GM21367 (cell line): ENCODE data around the gene TTLL11.

Experiments used
- ATAC-seq: cut with Tn5 transposase; IDR thresholded peaks from one replicate; pipeline ENCODE4 v1.9.1; 2021; ENCODE audit not compliant: unreplicated experiment

TTLL11 gene

GRCh38 chr9:121944711-121945191, 148.4 kb downstream of the TTLL11 start:
- no peak for ATAC-seq

- no peak for ATAC-seq
Observed at GRCh38 chr9:121943463-121943862, 149.6 kb downstream of the TTLL11 start.

- ATAC-seq, result no peak
Observed at GRCh38 chr9:121942866-121943382, 150.2 kb downstream of the TTLL11 start.

GRCh38 chr9:121942313-121942712, 150.8 kb downstream of the TTLL11 start:
- no peak for ATAC-seq

GRCh38 chr9:121939643-121940042, 153.5 kb downstream of the TTLL11 start:
- ATAC-seq, result no peak

- no peak for ATAC-seq
Observed at GRCh38 chr9:121938621-121939020, 154.5 kb downstream of the TTLL11 start.

GRCh38 chr9:121937240-121937639, 155.9 kb downstream of the TTLL11 start:
- no peak for ATAC-seq

- no peak for ATAC-seq
Observed at GRCh38 chr9:121935739-121936138, 157.4 kb downstream of the TTLL11 start.

- ATAC-seq, result no peak
Observed at GRCh38 chr9:121930956-121931355, 162.2 kb downstream of the TTLL11 start.

- no peak for ATAC-seq
Observed at GRCh38 chr9:121929893-121930875, 162.9 kb downstream of the TTLL11 start.

GRCh38 chr9:121927636-121928035, 165.5 kb downstream of the TTLL11 start:
- ATAC-seq, result no peak

- ATAC-seq, result no peak
Observed at GRCh38 chr9:121927081-121927480, 166.0 kb downstream of the TTLL11 start.

GRCh38 chr9:121926351-121926801, 166.7 kb downstream of the TTLL11 start:
- no peak for ATAC-seq

GRCh38 chr9:121925935-121926334, 167.2 kb downstream of the TTLL11 start:
- ATAC-seq, result no peak

GRCh38 chr9:121924700-121925099, 168.4 kb downstream of the TTLL11 start:
- no peak for ATAC-seq

GRCh38 chr9:121921444-121921843, 171.7 kb downstream of the TTLL11 start:
- ATAC-seq, result no peak

- no peak for ATAC-seq
Observed at GRCh38 chr9:121917375-121918335, 175.5 kb downstream of the TTLL11 start.

GRCh38 chr9:121915304-121915625, 177.8 kb downstream of the TTLL11 start:
- ATAC-seq, result no peak

- ATAC-seq, result no peak
Observed at GRCh38 chr9:121914604-121915303, 178.4 kb downstream of the TTLL11 start.

GRCh38 chr9:121914017-121914595, 179.0 kb downstream of the TTLL11 start:
- ATAC-seq, result no peak
